SH-SY5Y (cell line): ENCODE results near the gene USH2A.

Source experiments
- GATA2 ChIP-seq: IDR thresholded peaks from 2 replicates; pipeline ENCODE4 v1.6.1; 2011; ENCODE audit warnings: mild to moderate bottlenecking, low read depth, low read length
- GATA3 ChIP-seq: IDR thresholded peaks from 2 replicates; pipeline ENCODE4 v1.6.1; 2011; ENCODE audit warnings: low read depth, mild to moderate bottlenecking, low read length, moderate library complexity

DNA sequence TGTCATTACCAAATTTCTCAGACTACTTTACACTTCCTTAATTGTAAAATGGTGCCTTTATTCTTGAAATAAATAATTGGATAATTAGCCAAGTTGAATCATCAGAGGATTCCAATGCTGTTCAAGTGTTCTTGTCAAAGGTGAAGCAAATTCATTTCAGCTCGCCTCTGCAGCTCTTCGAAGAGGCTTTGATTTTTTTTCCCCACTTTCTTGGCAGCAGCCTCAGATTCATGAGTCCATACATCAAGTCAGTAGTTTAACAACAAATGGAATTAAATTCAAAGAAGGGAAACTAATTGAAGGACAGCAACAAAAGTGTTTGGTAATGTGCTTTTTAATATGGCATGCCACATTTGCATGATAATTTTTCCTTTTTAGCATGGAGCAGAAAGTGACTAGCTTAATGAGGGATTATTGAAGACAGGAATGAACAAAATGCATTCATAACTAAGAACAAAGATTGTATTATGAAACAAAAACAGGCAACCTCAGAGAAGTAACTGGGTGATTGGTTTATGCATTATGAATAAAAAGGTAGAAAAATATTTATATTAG, 239.0 kb downstream of the USH2A start:
- TF ChIP-seq GATA3: no peak
- no peak for TF ChIP-seq GATA2
